ENCODE data around the gene CABYR. TPM values are rescaled to one million over a fixed set of nuclear protein-coding genes. Genes with fewer than 3 reads are reported as not detected.

CABYR gene
- total RNA-seq, 1 donor from 2014 or later, result 7.0 TPM

DNA sequence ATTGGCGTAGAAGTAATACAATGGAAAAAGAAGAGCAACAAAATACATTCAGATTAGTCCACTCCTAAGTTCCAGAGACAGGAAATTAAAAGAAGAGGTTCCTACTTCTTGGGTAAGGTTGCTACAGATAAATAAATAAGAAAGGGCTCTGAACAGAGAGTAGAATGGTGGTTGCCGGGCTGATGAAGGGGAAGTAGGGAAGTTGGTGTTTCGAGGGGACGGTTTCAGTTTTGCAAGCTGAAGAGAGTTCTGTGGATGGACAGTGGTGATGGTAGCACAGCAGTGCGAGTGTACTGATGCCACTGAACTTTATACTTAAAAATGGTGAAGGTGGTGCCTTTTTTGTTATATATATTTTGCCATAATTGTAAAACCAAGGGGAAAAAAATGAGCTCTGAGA lies 48.2 kb downstream of the CABYR start:
- H3K79me2 ChIP-seq (ENCODE audit: insufficient read depth, low read length), result no peaks in the 10 kb centered on the region
- H3K27me3 ChIP-seq (ENCODE audit: insufficient read depth, low read length), result no peaks in the 10 kb centered on the region
- H3K9me3 ChIP-seq (ENCODE audit: insufficient read depth, low read depth, low read length), result no peaks in the 10 kb centered on the region
- no peak overlapping the region for H3K4me3 Mint-ChIP-seq (ENCODE audit: unreplicated experiment)
- H4K20me1 ChIP-seq (ENCODE audit: insufficient read depth, low read length), result no peaks in the 10 kb centered on the region
- no peaks in the 10 kb centered on the region for H3K27me3 Mint-ChIP-seq (ENCODE audit: low read depth, unreplicated experiment)
- H2AFZ ChIP-seq (ENCODE audit: low read depth, low read length), result no peak overlapping the region
- TF ChIP-seq, protein P1, sequence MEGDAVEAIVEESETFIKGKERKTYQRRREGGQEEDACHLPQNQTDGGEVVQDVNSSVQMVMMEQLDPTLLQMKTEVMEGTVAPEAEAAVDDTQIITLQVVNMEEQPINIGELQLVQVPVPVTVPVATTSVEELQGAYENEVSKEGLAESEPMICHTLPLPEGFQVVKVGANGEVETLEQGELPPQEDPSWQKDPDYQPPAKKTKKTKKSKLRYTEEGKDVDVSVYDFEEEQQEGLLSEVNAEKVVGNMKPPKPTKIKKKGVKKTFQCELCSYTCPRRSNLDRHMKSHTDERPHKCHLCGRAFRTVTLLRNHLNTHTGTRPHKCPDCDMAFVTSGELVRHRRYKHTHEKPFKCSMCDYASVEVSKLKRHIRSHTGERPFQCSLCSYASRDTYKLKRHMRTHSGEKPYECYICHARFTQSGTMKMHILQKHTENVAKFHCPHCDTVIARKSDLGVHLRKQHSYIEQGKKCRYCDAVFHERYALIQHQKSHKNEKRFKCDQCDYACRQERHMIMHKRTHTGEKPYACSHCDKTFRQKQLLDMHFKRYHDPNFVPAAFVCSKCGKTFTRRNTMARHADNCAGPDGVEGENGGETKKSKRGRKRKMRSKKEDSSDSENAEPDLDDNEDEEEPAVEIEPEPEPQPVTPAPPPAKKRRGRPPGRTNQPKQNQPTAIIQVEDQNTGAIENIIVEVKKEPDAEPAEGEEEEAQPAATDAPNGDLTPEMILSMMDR (IDR thresholded peaks at IDR 0.05; ENCODE audit: insufficient read depth, low read depth, low read length), result no peak
- TF ChIP-seq EZH2 (IDR thresholded peaks at IDR 0.05; ENCODE audit: insufficient read depth, low read length), result no peak
- H3K9ac ChIP-seq (ENCODE audit: low read length), result no peak overlapping the region
- H3K36me3 Mint-ChIP-seq (ENCODE audit: low read depth, unreplicated experiment), result peaks cover 4% of the 10 kb centered on the region
- H3K4me1 Mint-ChIP-seq (ENCODE audit: low read depth, unreplicated experiment), result peaks cover 26% of the 10 kb centered on the region
- no peaks in the 10 kb centered on the region for H3K36me3 ChIP-seq (ENCODE audit: insufficient read depth, low read length)
- H3K4me3 ChIP-seq (ENCODE audit: insufficient read depth, low read depth, low read length), result no peak overlapping the region
- no peaks in the 10 kb centered on the region for H3K9me3 Mint-ChIP-seq (ENCODE audit: unreplicated experiment)
- no peak overlapping the region for H3K4me2 ChIP-seq (ENCODE audit: low read length)
- peaks cover 6% of the 10 kb centered on the region for H3K4me1 ChIP-seq (ENCODE audit: insufficient read depth, low read length)
- FAIRE-seq, result no peak
- DNase-seq (ENCODE audit: low read depth), result no peak
- H3K27ac ChIP-seq (ENCODE audit: low read depth, low read length), result no peak overlapping the region
- no peak overlapping the region for H3K27ac Mint-ChIP-seq (ENCODE audit: unreplicated experiment)

DNA sequence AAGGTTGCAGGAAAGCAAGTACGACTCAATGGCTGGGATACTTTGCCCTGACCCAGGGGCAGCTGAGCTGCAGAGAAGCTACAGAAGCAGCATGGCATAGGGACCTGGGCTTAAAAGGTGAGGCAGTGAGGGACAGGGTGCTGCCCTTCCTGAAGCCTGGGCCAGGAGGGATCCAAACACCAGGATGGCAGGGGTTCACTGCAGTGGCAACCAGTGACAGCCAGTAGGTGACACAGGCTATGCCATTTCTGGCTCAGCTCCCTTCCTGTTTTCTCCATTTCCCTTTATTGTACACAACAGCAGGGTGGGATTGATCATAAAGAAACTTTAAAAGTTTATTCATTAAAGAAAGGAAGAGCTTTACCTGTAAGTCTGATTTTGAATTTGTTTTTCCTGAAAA lies 48.8 kb downstream of the CABYR start:
- H3K36me3 Mint-ChIP-seq (ENCODE audit: low read depth, unreplicated experiment), result peaks cover 4% of the 10 kb centered on the region
- FAIRE-seq (no peak), DNase-seq (ENCODE audit: low read depth) (no peak)
- no peak overlapping the region for H3K27ac Mint-ChIP-seq (ENCODE audit: unreplicated experiment)
- H3K4me1 Mint-ChIP-seq (ENCODE audit: low read depth, unreplicated experiment), result peaks cover 22% of the 10 kb centered on the region
- no peak overlapping the region for H3K9ac ChIP-seq (ENCODE audit: low read length)
- no peak overlapping the region for H3K4me2 ChIP-seq (ENCODE audit: low read length)
- H3K4me3 Mint-ChIP-seq (ENCODE audit: unreplicated experiment), result no peak overlapping the region
- H4K20me1 ChIP-seq (ENCODE audit: insufficient read depth, low read length), result no peaks in the 10 kb centered on the region
- no peaks in the 10 kb centered on the region for H3K27me3 ChIP-seq (ENCODE audit: insufficient read depth, low read length)
- no peaks in the 10 kb centered on the region for H3K9me3 Mint-ChIP-seq (ENCODE audit: unreplicated experiment)
- no peaks in the 10 kb centered on the region for H3K9me3 ChIP-seq (ENCODE audit: insufficient read depth, low read depth, low read length)
- H3K4me3 ChIP-seq (ENCODE audit: insufficient read depth, low read depth, low read length), result no peak overlapping the region
- H3K27ac ChIP-seq (ENCODE audit: low read depth, low read length), result no peak overlapping the region
- H3K79me2 ChIP-seq (ENCODE audit: insufficient read depth, low read length), result no peaks in the 10 kb centered on the region
- TF ChIP-seq, protein P1 (IDR thresholded peaks at IDR 0.05; ENCODE audit: insufficient read depth, low read depth, low read length), result no peak
- no peak for TF ChIP-seq EZH2 (IDR thresholded peaks at IDR 0.05; ENCODE audit: insufficient read depth, low read length)
- H3K4me1 ChIP-seq (ENCODE audit: insufficient read depth, low read length), result no peaks in the 10 kb centered on the region
- H3K36me3 ChIP-seq (ENCODE audit: insufficient read depth, low read length), result no peaks in the 10 kb centered on the region
- no peaks in the 10 kb centered on the region for H3K27me3 Mint-ChIP-seq (ENCODE audit: low read depth, unreplicated experiment)
- no peak overlapping the region for H2AFZ ChIP-seq (ENCODE audit: low read depth, low read length)

DNA sequence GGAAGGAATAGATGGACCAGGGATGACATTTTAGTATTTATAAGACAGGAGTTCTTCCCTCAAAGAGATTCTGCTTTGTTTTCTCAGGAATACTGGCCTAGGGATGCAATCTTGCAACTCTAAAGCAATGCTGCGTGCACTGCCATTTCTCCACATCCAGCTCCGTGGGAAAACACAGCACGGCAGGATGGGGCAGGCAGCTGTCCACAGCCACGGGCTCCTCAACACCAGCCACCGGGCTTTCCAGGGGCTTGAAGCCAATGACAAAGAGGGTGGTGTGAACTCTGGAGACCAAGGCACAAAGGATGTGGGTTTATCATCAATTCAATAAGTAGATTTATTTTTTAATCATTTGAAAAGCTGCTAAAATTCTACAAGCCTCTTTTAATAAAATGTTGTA lies 49.3 kb downstream of the CABYR start:
- H3K4me3 Mint-ChIP-seq (ENCODE audit: unreplicated experiment), result no peak overlapping the region
- Histone ChIP-seq H2AFZ (ENCODE audit: low read depth, low read length) (no peak overlapping the region), H3K27ac (ENCODE audit: low read depth, low read length) (no peak overlapping the region), H3K9me3 (ENCODE audit: insufficient read depth, low read depth, low read length) (no peaks in the 10 kb centered on the region), H3K27me3 (ENCODE audit: insufficient read depth, low read length) (no peaks in the 10 kb centered on the region), H3K4me1 (ENCODE audit: insufficient read depth, low read length) (no peaks in the 10 kb centered on the region), H3K4me3 (ENCODE audit: insufficient read depth, low read depth, low read length) (no peak overlapping the region), H3K9ac (ENCODE audit: low read length) (no peak overlapping the region), H3K4me2 (ENCODE audit: low read length) (no peak overlapping the region), H3K79me2 (ENCODE audit: insufficient read depth, low read length) (no peaks in the 10 kb centered on the region), H3K36me3 (ENCODE audit: insufficient read depth, low read length) (no peaks in the 10 kb centered on the region), H4K20me1 (ENCODE audit: insufficient read depth, low read length) (no peaks in the 10 kb centered on the region)
- H3K9me3 Mint-ChIP-seq (ENCODE audit: unreplicated experiment), result no peaks in the 10 kb centered on the region
- no peaks in the 10 kb centered on the region for H3K27me3 Mint-ChIP-seq (ENCODE audit: low read depth, unreplicated experiment)
- DNase-seq (ENCODE audit: low read depth) (no peak), FAIRE-seq (no peak)
- TF ChIP-seq EZH2 (IDR thresholded peaks at IDR 0.05; ENCODE audit: insufficient read depth, low read length), result no peak
- TF ChIP-seq, protein P1 (IDR thresholded peaks at IDR 0.05; ENCODE audit: insufficient read depth, low read depth, low read length), result no peak
- H3K4me1 Mint-ChIP-seq (ENCODE audit: low read depth, unreplicated experiment), result peaks cover 22% of the 10 kb centered on the region
- H3K27ac Mint-ChIP-seq (ENCODE audit: unreplicated experiment), result no peak overlapping the region
- peaks cover 5% of the 10 kb centered on the region for H3K36me3 Mint-ChIP-seq (ENCODE audit: low read depth, unreplicated experiment)

All from astrocyte (in vitro differentiated cells and primary cell).